ENCODE data around the gene WNT3. TPM values are rescaled to one million over a fixed set of nuclear protein-coding genes. Genes with fewer than 3 reads are reported as not detected.
"Not testable (repeated sequence)": the region's sequence is repeated elsewhere in the genome, so short reads cannot be mapped to it uniquely, and the experiment has no call there.

Gene WNT3
- total RNA-seq, 4 donors from 2014 or later: 0.49 to 3.5 (median 2.2) TPM

DNA sequence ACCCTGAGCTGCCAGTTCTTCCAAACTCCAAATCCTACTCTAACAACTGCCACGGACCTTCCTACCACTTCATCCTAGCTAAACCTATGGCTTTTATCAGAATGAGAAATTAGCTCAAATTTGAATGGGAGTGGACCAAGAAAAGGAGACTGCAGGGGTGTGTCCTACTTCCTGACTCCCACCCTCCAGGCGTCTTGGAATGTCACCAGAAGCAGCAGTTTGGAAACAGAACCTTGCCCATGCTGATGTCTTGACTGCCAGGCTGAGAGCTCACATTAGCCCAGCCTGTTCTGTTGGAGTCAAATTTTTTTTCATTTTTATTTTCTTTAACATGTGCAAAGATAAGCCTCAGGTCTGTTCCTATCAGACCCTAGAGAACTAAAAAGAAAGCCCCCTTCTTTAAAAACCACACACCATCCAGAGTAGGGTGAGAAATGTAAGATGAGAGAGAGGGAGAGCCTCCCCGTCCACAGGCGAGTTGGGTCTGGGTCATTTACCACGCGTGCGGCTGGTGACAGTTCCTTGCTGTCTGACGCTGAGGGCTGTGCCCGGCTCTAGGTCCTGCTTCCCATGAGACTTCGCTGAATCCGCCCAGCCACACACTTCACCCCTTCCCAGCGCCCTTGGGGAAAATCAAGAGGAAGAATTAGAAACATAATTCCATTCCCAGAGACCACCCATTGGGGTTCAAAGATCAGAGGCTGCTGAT lies 54.3 kb downstream of the WNT3 start:
- no peaks in the 10 kb centered on the region for H3K36me3 ChIP-seq
- TF ChIP-seq CTCF (IDR thresholded peaks at IDR 0.05): no peak
- no peak for TF ChIP-seq POLR2A (IDR thresholded peaks at IDR 0.05)
- DNase-seq: no peak
- H3K9me3 ChIP-seq: no peaks in the 10 kb centered on the region
- peaks cover 0 to 4% (median 0%) of the 10 kb centered on the region in 4 donors for H3K27me3 ChIP-seq
- H3K4me3 ChIP-seq: no peak overlapping the region
- peaks cover 0 to 25% (median under 1%) of the 10 kb centered on the region in 3 donors for H3K4me1 ChIP-seq
- intact Hi-C loops (cut with DNase I): no loop called here
- H3K27ac ChIP-seq: no peak overlapping the region
- WGBS, 2 donors: 81 to 84% methylated on average over 12 of the region's 12 CpGs

DNA sequence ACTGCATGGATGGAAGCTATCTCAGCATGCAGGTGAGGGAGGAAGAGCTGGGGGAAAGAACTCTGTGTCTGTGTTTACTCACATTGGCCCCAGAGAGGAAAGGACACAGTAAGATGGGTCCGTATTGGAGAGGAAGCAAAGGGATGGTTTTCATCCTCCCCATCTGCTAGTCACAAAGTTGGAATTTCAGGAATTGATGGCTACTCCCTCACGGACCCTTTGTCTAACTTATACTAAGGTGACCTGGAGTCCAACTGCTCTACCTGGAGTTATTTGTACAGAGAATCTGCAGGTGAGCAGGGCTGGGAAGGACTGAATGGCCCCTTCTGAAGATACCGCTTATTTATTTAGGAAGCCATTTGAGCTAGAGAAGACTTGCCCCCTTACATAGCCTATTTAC lies 55.1 kb downstream of the WNT3 start:
- Histone ChIP-seq H3K9me3 (no peaks in the 10 kb centered on the region), H3K36me3 (peaks cover 0 to under 1% (median 0%) of the 10 kb centered on the region in 3 donors), H3K27ac (no peak overlapping the region), H3K4me1 (peaks cover 0 to 33% (median 4%) of the 10 kb centered on the region in 3 donors), H3K4me3 (no peak overlapping the region), H3K27me3 (no peaks in the 10 kb centered on the region)
- intact Hi-C loops (cut with DNase I): no loop called here
- TF ChIP-seq CTCF (IDR thresholded peaks at IDR 0.05) (no peak), POLR2A (IDR thresholded peaks at IDR 0.05) (no peak)
- WGBS, 2 donors: 63 to 91% methylated on average over 2 to 3 of the region's 3 CpGs
- DNase-seq: no peak

- no peak for DNase-seq
- intact Hi-C loops (cut with DNase I): no loop called here
- no peak for TF ChIP-seq POLR2A (IDR thresholded peaks at IDR 0.05)
- no peak for TF ChIP-seq CTCF (IDR thresholded peaks at IDR 0.05)
- Histone ChIP-seq H3K27me3 (no peaks in the 10 kb centered on the region), H3K36me3 (peaks cover 0 to 33% (median 0%) of the 10 kb centered on the region in 3 donors), H3K4me1 (peaks cover 0 to 22% (median 7%) of the 10 kb centered on the region in 3 donors), H3K27ac (no peak overlapping the region), H3K4me3 (no peak overlapping the region), H3K9me3 (no peaks in the 10 kb centered on the region)
- 34 to 63% methylated on average over 9 of the region's 9 CpGs for WGBS, 2 donors
Measured at GRCh38 chr17:46759141-46759540, 59.4 kb downstream of the WNT3 start.

DNA sequence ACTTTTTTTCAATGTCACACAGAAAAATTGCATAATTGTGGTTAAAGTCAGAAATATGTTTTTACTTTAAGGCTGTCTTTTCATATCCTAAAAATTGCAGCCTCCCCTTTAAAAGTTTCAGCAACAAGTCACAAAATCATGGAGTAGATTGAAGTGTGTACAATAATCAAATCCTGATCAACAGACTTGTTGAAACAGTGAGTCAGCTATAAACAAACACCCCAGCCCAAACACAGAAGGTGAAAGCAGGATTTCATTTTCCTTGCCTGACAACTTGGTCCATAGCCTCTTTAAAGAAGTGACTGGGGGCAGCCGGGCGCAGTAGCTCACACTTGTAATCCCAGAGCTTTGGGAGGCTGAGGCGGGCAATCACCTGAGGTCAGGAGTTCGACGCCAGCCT lies 59.9 kb downstream of the WNT3 start:
- TF ChIP-seq CTCF (IDR thresholded peaks at IDR 0.05) (no peak), POLR2A (IDR thresholded peaks at IDR 0.05) (no peak)
- Histone ChIP-seq H3K9me3 (no peaks in the 10 kb centered on the region), H3K27me3 (no peaks in the 10 kb centered on the region), H3K36me3 (peaks cover 0 to 38% (median 0%) of the 10 kb centered on the region in 3 donors), H3K27ac (no peak overlapping the region), H3K4me1 (peaks cover 0 to 20% (median 7%) of the 10 kb centered on the region in 3 donors), H3K4me3 (no peak overlapping the region)
- DNase-seq: no peak
- intact Hi-C loops (cut with DNase I): no loop called here
- 62 to 76% methylated on average over 4 to 5 of the region's 5 CpGs for WGBS, 2 donors

- DNase-seq; H3K9me3 ChIP-seq; intact Hi-C loops (cut with DNase I); H3K4me3 ChIP-seq; H3K27me3 ChIP-seq; H3K27ac ChIP-seq: not testable (repeated sequence)
- Histone ChIP-seq H3K36me3 (peaks cover 0 to 44% (median 0%) of the 10 kb centered on the region in 3 donors), H3K4me1 (peaks cover 0 to 30% (median 7%) of the 10 kb centered on the region in 3 donors)
- 44 to 62% methylated on average over 4 of the region's 4 CpGs for WGBS, 2 donors
Measured at GRCh38 chr17:46757588-46757987, 60.9 kb downstream of the WNT3 start.

Measured in esophagus squamous epithelium (tissue), 5 donors.